Activated T-helper 9 cell treated with anti-CD3 and anti-CD28 coated beads, Interleukin-2, amount 50 U/mL, for 16 hours (primary cell): Measurements from ENCODE around the gene SPINK5.

Experiments used
- DNase-seq: peaks from one replicate; pipeline ENCODE4 v3.0.0-alpha.2; 2020; ENCODE audit warnings: low read depth

SPINK5 gene

DNA sequence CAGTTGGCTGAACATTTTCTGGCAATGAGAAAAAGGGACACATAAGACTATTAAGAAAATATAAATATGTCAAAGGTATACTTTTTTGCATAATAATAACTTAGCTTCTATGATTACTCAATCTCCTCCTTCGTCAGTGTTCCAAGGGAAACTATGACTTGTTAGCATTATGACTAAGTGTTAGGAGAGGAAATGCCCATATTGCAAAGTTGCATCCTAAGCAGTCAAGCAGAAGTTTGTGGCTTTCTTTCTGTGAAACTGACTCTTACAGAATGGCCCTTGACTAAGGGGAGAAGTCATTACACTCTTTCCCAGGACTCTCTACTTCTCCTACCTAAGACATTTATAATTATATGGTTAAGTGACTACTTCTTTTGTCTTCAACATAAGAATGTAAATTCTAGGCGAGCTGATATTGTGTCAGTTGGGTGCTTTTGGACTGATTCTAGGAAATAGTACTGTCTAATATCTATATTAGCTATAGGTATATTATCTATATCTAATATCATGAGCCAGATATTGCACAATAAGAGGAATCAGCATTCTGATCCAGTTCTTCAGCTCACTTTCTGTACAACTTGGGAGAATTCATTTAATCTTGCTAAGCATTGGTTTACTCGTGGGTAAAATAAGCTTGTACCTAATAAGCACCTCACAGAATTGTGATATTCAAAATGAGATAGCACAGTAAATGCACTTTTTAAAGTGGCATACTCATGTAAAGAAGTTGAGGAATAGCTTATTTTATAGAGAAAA, 122.6 kb downstream of the SPINK5 start:
- no peak for DNase-seq
